GM21576 (cell line): ENCODE results near the gene CCNL2.
A peak's percentile ranks its signal among the peaks of the same experiment; 100 is the strongest.
"Not testable (repeated sequence)": the region's sequence is repeated elsewhere in the genome, so short reads cannot be mapped to it uniquely, and the experiment has no call there.

Experiments used
- ATAC-seq: cut with Tn5 transposase; IDR thresholded peaks from one replicate; pipeline ENCODE4 v1.9.1; 2021; ENCODE audit warnings: mild to moderate bottlenecking, moderate library complexity; ENCODE audit not compliant: unreplicated experiment

Gene CCNL2

GRCh38 chr1:1402072-1402900 lies 3.2 kb upstream of the CCNL2 start:
- no peak for ATAC-seq

- no peak for ATAC-seq
Observed at GRCh38 chr1:1401457-1402010, 2.4 kb upstream of the CCNL2 start.

DNA sequence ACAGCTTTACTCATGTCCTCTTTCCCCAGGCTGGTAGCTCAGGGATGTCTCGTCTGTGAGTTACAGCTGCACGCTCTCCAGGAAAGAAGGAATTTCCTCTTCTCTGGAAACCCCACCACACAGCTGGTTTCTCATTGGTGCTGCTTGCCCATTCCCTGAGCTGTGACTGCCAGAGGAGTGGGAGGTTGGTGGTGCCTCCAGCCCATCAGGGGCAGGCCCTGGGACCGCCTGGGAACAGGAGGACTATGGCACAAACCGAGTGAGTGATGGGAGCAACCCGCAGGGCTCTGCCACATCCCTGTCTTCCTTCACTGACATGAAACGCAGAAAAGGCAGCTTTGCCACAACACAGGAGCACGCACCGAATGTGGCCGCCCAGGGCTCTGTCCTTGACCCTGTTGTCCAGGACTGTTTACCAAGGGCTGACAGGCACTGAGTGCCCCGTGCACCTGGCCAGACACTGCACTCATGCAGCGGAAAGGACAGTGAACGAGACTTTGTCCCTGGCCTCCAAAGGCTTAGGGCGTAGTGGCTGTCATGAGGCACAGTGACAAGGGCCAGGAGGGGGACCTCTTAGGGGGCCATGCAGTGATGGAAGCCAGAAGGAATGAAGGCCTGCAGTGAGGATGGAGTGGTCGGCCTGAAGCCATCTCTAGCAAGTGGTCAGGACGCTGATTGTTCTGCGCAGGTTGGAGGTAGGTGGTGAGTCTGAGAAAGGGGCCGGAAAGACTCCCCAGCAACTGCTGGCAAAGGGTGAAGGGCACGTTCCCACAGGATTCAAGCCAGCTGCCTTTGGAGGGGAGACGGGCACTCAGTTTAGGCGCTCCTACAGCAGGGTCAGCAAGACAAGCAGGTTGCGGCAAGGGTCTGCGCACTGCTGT lies 1.7 kb upstream of the CCNL2 start:
- no peak for ATAC-seq

DNA sequence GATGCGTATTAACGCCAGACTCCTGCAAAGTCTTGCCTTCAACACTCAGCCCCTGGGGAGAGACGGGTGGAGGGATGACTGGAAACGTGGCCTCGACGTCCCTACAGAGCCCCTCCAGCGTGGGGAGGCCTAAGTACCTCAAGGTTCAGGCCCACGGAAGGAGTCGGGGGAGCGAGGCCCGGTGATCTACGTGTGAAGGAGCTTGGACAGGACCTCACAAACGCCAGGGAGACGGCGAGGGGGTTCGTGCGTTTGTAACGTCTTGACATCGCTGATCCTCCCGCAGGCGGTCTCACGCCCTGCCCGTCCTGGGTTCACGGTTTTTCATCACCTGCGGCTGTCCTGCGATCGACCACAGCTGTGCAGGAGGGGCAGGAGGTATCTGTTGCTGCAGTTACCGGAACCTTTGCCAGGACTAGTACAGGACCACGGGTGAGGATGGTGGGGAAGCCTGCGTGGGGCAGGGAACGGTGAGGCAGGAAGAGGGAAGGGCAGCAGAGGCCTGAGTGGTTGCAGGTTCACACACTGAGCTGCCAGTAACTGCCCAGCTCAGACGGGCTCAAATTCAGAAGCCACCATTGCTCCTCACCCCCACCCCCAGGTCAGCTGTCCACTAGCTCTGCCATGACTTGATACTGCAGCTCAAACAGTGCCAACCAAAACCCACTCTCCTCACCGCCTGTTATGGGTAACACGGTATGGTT lies 889 bp upstream of the CCNL2 start:
- ATAC-seq = peak; percentile 2

GRCh38 chr1:1398677-1399186 lies 403 bp downstream of the CCNL2 start:
- ATAC-seq = peak; percentile 8

DNA sequence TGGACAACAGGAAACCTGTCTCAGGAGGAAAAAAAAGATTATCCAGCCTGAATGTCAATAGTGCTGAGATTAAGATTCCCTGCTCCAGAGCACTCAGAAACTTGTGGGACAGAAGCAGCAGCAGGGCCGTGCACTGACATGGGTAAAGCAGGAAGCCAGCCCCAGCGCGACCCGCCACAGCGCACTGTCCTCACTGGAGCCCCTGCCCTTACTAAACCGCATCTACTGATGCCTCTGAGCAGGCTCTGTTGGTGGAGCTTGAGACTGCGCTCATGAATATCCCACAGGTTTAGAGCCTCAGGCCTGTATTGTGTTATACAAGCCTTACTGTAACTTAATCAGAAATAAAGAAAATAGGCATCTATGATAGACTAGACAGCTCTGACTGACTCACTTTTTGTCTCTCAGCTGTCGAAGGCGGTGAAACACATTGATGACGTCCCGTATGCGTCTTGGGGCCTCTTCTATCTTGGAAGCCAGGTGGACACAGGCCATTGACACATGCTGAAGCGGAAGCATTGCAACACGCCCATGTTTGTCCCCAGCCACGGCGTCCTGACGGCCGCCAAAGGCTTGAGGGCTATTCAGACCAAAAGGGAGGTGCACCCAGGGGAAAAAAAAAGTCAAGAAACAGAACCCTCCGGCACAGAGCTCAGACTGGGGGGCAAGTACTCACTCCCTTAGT lies 1.2 kb downstream of the CCNL2 start:
- ATAC-seq = no peak

GRCh38 chr1:1395166-1395565 lies 4.0 kb downstream of the CCNL2 start:
- ATAC-seq = no peak

- no peak for ATAC-seq
Observed at GRCh38 chr1:1394116-1394515, 5.0 kb downstream of the CCNL2 start.

GRCh38 chr1:1393428-1393827 lies 5.7 kb downstream of the CCNL2 start:
- no peak for ATAC-seq

DNA sequence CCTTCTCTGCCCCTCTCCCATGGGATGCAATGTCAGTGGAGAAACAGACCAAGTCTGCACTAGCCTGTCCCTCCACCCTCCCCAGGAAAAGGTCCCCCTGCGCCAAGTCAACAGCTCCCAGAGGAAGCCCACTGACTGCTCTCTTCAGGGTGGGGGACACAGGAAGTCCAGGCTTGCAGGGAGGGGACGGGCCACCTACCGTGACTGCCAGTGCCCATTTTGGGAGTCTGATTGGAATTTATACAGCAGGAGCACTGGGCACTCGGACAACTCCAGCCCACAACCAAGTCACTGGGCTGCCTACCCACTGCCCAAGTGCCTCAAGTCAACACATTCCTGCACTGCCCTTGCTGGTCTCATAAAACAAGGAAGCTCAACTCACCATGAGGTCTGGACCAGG lies 6.1 kb downstream of the CCNL2 start:
- no peak for ATAC-seq

DNA sequence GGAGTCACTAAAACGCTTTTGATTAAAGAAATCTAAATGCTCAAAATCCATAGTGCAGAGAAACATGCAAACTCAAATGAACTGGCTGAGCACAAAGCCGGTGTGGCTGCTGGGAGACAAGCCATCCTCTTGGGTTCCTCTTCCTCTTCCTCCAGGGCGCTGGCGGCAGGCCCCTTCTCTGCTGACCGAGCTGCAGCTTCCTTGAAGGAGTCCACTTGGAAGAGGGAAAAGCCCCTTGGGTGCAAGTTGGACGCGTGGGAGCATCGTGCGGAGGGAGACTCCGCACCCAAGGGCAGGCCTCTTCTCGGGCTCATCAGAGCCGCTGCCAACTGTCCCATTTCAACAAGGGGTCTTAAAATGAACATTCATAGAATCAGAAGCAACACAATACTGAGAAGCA lies 7.9 kb downstream of the CCNL2 start:
- no peak for ATAC-seq

DNA sequence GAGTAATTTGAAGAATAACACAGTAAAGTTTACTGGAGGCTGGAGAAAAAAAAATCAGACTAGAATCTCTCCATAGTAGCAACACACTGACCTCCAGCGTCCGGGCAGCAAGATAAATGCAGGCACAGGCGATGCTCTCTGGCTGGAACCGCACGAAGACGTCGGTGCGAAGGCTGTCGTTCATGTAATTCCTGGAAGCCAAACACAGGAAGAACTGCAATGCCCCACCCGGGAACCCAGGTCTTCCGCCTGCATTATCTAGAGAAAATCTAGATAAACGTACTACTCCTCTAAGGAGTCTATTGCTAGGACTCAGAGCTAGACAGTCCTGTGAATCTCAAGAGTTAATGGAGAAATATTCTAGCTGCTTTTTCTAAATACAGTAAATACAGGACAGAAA lies 8.5 kb downstream of the CCNL2 start:
- no peak for ATAC-seq

DNA sequence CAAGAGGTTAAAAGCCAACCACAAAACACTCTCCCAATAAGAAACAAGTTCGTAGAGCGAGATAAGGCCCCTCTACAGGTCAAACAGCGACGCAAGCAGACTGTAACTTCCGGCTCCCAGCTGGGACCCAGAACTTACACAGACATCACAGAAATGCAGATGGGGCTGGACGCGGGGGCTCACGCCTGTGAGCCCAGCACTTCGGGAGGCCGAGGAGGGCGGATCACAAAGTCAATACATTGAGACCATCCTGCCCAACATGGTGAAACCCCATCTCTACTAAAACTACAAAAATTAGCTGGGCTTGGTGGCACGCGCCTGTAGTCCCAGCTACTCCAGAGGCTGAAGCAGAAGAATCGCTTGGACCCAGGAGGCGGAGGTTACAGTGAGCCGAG lies 11.1 kb downstream of the CCNL2 start:
- ATAC-seq = no peak

DNA sequence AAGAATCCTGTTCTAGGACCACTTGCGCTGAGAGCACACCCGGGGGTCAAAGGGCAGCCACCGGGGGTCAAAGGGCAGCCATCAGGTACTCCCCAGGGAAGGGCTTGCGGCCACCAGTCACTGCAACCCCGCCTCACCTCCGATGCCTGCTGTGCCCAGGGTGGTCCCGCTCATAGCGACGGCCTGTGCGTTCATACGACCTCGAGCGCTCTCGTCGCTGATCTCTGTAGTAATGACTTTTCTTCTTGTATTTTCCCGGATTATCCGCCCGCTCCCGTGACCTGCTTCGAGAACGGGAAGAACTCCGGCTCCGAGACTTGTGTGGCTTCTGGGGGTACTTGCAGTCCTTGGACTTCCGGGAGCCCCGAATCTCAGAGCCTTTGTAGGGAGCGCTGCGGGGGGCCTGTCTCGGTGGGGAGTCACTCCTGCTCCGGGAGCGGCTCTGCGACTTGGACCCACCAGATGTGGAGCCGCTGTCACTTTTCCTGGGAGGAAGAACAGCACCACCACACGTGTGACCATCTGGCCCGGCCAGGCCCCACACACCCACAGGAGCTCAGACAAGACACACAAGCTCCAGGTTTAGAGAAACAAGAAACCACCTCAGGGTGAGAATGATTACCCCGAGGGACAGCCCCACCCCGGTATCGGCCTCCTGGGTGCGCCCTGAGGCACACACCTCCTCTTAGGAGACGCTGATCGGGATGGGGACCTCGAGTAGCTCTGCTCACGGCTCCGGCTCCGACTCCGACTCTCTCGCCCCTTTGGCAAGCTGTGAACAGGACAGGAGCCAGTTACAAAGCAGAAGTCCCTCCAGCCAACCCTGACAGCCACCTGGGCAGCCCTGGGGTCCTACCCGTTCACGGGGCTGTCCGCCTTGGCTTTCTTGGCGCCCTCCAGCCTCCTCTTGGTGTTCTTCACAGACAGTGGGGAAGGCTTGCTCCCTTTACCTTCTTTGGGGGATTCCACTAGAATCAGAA lies 11.7 kb downstream of the CCNL2 start:
- ATAC-seq = no peak

GRCh38 chr1:1385931-1386330 lies 13.2 kb downstream of the CCNL2 start:
- no peak for ATAC-seq

DNA sequence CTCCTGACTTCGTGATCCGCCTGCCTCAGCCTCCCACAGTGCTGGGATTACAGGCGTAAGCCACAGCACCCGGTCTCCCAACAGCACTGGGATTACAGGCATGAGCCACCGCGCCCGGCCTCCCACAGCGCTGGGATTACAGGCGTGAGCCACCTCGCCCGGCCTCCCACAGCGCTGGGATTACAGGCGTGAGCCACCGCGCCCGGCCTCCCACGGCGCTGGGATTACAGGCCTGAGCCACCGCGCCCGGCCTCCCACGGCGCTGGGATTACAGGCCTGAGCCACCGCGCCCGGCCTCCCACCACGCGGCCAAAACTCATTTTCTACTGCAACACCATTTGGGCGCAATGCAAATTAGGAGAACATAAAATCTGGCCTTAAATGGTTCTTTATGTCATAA lies 13.8 kb downstream of the CCNL2 start:
- not testable (repeated sequence) for ATAC-seq

DNA sequence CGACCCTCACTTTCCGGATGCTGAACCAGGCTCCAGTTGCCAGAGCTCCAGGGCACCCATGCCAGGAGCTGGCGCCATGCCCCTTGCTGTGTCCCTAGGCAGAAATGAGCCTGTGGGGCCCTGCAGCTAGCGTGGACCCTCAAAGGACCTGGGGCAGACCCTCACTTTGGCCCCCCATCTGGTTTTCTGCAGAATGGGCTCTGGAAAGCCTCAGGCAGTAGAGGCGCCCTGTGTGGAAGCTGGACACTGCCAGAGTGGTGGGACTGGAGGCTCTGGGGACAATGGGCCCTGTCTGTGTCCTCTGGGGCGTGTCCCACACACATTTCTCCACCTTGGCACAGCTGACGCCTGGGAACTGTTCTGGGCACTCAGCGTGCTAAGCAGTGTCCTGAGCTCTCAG lies 17.8 kb downstream of the CCNL2 start:
- ATAC-seq = no peak

DNA sequence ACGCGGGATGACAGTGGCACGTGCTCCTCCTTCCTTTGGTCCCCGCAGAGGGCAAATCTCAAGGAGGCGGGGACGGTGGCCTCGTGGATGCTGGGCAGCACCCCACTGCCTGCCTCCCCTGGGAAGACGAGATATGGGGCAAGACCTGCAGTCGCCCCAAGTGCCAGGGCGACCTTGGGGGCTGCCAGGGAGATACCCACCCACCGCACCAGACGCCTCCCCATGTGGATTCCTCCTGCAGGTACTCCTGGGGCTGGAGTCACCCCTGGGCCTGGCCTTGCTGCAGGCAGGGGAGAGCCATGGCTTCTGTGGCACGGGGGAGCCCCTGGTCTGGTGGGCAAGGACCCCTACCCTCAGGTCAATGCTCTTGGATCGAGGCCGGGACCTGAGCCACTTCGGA lies 18.3 kb downstream of the CCNL2 start:
- ATAC-seq = no peak

DNA sequence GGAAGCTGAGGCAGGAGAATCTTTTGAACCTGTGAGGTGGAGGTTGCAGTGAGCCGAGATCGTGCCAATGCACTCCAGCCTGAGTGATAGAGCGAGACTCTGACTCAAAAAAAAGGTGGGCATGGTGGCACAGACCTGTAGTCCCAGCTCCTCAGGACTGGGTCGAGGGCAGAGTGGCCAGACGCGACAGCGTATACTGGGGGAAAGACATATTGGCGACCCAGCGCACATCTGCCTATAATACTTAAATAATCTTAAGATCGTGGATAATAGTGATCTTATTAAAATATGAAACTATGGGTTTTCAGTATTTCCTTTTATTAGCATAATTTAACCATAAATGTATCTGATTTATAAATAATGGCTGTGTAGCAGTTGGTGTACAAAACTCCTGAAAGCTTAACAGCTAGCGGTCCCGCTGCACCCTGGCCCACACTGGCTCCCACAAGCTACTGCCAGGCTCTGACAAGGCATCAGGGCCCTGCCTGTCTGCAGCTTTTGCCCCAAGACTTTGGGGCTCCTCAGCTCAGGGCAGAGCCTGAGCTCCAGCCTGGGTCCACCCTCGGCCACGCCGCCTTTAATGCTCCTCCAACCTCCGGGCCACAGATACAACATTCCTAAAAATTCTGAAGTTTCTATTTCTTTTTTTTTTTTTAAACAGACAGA lies 21.5 kb downstream of the CCNL2 start:
- no peak for ATAC-seq
